GM10248 (cell line): Measurements from ENCODE around the gene CAMTA1.

Source experiments
- CTCF ChIA-PET: fragments of 300-600 bp; sonication (Branson Sonifier 250); formaldehyde crosslinking; extraction: SDS; loops from one replicate; lab custom pipeline; 2021; ENCODE audit warnings: antibody characterized with exemption; lab: Yijun Ruan, JAX
- POLR2A ChIA-PET: fragments of 350-650 bp; sonication (Branson Sonifier 250); formaldehyde crosslinking; extraction: SDS; loops from one replicate; lab custom pipeline; 2020; ENCODE audit warnings: antibody characterized with exemption; lab: Yijun Ruan, JAX
- DNase-seq: peaks from one replicate; pipeline ENCODE4 v3.0.0; 2012; ENCODE audit errors: extremely low spot score
- TF ChIP-seq, protein P1 (sequence below): IDR thresholded peaks from 2 replicates; pipeline ENCODE4 v1.5.1; 2012; ENCODE audit warnings: mild to moderate bottlenecking, low read depth; ENCODE audit errors: extremely low read depth, missing control alignments, control extremely low read depth

The CAMTA1 gene

DNA sequence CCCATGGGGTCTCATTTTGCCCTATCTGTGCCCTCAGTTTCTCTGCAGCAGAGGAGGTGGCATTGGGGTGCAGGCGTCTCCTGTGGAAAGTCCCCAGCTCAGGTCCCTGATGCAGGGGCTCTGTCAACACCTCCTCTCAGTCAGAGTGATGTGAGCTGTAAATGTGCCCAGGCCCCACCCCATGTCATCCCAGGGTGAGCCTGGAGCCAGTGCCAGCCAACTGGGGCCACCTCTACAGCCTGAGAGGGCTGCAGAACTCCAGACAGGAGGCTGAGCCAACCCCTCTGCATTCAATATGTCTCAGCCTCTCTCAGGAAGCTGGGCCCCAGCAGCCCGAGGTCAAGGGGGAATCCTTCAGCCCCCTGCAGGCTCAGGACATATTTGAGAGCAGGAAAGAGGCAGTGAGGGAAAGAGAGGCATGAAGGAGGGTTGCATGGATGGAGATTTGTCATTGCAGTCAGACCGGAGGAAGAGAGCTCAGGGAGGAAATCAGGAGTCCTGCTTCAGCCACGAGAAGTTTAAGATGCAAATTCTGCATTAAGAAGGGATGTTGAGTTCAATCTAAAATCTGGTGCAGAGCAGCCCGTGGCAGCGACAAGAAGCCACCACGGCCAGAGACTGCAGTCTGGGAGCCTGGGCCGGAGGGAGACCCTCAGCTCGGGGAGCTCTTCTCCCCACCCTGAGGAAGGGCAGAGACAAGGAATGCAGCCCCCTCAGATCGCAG, 697.7 kb downstream of the CAMTA1 start:
- no peak for DNase-seq
- ChIA-PET CTCF (no interaction called here), POLR2A (no interaction called here)
- TF ChIP-seq, protein P1, sequence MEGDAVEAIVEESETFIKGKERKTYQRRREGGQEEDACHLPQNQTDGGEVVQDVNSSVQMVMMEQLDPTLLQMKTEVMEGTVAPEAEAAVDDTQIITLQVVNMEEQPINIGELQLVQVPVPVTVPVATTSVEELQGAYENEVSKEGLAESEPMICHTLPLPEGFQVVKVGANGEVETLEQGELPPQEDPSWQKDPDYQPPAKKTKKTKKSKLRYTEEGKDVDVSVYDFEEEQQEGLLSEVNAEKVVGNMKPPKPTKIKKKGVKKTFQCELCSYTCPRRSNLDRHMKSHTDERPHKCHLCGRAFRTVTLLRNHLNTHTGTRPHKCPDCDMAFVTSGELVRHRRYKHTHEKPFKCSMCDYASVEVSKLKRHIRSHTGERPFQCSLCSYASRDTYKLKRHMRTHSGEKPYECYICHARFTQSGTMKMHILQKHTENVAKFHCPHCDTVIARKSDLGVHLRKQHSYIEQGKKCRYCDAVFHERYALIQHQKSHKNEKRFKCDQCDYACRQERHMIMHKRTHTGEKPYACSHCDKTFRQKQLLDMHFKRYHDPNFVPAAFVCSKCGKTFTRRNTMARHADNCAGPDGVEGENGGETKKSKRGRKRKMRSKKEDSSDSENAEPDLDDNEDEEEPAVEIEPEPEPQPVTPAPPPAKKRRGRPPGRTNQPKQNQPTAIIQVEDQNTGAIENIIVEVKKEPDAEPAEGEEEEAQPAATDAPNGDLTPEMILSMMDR, result no peak

DNA sequence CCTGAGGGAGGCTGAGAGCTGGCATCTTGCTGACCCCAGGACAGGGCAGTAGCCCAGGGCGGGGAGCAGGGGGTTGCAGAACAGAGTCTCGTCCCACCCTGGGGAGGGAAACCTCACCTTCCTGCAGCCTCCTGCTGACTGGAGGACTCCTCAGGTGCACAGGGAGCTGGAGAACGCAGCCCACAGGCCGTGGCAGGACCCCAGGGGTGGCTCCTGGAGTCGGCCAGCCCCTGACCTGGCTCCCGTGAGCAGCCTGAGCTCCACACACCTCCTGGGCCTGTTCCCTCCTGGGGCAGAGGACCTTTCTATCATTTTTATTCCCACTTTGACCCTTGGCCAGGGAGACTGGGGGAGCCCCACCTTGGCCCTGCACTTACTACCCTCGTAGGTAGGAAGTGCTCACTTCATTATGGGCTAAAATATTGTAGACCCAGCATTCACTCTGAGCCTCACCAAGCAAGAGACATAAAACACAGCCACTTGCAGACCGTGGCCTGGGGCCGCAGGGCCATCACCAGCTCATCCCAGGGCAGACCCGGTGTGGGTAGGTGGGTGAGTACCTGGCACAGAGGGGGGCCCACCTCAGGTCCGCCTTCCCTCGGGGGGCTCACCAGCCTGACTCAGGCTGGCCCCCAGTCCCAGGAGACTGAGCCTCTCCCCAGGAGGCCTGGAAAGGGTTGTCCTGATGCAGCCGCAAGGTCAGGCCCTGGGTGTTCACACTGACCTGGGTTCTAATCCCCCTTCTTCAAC, 698.6 kb downstream of the CAMTA1 start:
- CTCF ChIA-PET, result interaction anchor here (1.2 kb wide), 1 partner anchor 9 kb away, joined by 4 read pairs; no protein-coding TSS in a partner anchor

DNA sequence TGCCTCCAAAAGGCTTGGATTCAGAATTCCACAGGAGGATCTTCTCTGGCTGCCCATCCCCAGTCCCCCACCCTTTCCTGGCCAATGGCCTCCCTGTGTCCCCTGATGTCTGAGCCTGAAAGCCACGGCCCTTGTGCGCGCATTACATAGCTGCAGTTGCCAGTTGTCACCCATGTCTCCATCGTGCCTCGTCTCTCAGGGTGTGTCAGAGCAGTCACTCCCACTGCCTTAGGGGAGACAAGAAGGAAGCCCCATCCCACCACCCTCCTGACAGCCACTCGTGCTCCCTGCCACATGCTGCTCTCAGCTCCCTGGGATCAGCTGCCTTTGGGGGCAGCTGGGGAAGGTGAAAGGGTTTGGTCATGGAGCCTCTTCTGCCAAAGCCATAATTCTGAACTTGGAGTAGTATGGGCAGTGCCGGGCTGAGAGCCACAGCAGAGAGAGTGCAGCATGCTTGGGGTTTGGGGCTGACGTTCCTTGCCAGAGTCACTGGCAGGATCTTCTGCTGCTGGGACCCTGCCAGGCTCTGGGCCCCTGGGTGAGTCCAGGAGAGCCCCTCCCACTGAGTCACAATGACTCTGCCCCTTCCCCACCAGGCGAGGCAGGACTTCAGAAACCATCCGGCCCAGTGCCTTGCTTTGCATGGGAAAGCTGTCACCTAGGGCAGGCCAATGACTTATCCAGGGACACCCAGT, 700.0 kb downstream of the CAMTA1 start:
- POLR2A ChIA-PET, result no interaction called here
- no peak for DNase-seq
- CTCF ChIA-PET, result interaction anchor here (1.0 kb wide), 1 partner anchor 11 kb away, joined by 3 read pairs; no protein-coding TSS in a partner anchor
- TF ChIP-seq, protein P1, result no peak

More for the DNA sequence above, 698.6 kb downstream of the CAMTA1 start:
- TF ChIP-seq, protein P1, result no peak
- POLR2A ChIA-PET, result no interaction called here
- DNase-seq, result no peak

DNA sequence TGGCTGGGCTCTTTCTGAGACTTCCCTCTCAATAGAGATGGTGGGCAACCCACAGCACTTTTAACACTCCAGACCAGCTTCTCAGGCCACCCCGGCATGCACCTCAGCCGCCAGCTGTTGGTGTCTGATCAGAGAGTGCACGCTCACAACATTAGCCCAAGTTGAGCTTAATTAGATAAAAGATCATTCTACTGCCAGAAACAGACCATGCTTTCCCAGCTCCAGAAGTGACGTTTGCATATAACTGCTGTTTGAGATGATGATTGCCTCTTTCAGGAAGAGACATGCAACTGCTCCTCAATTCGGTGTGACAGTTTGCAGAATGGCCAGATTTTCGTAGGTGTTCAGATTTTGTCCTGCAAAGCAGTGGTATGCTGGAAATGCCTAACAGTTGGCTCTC, 700.6 kb downstream of the CAMTA1 start:
- ChIA-PET POLR2A (no interaction called here), CTCF (interaction anchor here (1.0 kb wide), 1 partner anchor 12 kb away, joined by 3 read pairs; no protein-coding TSS in a partner anchor)
- no peak for DNase-seq
- TF ChIP-seq, protein P1, result no peak

DNA sequence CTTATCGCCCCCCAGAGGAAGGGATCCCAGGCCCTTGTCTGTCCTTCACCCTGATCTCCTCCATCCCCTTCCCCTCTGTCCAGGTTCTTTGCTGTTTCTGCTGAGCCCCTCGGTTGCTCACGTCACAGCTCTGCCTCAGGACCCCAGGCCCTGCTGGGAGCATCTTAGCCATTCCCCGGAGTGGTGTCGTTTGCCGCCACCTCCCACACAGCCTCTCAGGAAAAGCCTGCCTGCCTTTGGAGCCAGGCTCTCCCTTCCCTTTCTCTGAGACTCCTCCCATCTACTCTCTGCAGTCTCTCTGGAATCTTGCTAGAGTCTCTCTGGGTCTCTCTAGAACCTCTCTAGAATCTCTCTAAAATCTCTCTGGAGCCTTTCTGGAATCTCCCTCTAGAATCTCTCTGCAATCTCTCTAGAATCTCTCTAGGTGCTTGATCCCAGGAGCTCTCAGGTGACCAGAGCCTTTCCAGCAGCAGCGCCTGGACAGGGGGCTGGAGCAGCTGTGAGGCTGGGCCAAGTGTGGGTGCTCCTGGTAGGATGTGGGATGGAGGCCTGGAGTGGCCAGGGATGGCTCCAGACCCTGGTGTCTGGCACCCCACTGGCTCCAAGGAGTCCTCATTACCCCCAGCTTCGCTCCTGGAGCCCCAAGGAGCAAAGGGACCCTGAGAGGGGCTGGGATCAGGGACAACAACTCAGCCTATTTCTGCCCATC, 702.7 kb downstream of the CAMTA1 start:
- POLR2A ChIA-PET, result no interaction called here
- TF ChIP-seq, protein P1, result no peak
- CTCF ChIA-PET, result no interaction called here
- DNase-seq, result no peak

DNA sequence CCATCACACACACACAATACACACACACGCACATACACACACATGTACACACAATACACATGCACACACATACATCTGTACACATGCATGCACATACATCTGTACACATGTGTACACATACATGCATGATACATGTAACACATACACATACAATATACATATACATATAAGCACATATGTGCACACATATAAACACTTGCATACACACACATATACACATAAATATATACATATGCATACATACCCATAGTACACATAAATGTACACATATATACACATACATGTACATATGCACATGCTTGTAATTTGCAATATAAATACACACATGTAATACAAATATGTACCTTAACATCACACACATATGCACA, 703.2 kb downstream of the CAMTA1 start:
- POLR2A ChIA-PET, result no interaction called here
- TF ChIP-seq, protein P1, result no peak
- CTCF ChIA-PET, result no interaction called here
- DNase-seq, result no peak
